ENCODE data around the gene RPL29. TPM values are rescaled to one million over a fixed set of nuclear protein-coding genes. Genes with fewer than 3 reads are reported as not detected.

The RPL29 gene
- total and polyA plus RNA-seq, 2 of the 13 experiments (the other 11 are each of a cell fraction or from before 2014, with no cell fraction given), result 1,348 to 2,263 TPM

DNA sequence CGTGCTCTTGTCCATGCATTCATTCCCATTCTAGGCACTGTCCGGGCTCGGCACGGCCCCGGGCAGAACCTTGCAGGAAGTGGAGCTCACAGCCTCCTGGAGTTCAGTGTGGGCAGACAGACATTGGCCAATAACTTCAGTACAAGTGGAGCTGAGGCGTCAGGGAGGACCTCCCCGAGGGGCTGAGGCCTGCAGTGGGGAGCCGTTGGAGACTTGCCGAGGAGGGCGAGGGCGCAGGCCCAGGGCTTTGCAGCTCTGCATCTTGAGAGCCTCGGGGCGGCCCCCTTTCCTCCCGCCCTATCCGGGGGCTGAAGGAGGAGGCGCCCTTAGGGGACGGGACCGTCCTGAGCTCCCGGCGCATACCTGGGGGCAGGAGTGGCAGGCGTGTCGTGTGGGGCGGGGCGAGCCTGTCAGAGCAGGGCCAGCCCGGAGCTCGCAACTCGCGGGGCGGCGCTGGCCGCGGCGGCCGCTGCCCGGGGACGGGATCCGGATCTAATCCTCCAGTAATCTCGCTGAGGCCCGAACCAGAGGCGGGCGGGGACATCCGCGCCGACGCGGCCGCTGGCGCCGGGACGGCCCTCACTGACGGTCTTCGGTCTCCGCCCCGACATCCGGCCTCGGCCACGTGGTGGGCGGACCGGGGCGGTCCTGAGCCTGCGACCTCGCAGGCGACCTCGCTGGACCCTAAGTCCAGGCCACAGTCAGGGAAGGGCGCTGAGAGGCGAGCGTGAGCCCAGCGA is 12.7 kb downstream of the RPL29 start, which contains the start of gene ACY1 (continued):
- no peak for TF ChIP-seq NFAT5 (CRISPR knock-in tag; IDR thresholded peaks at IDR 0.05)
- peak; percentile 97 for TF ChIP-seq DMAP1 (CRISPR knock-in tag; IDR thresholded peaks at IDR 0.05)
- peak; percentile 98 for TF ChIP-seq ZSCAN21 (CRISPR knock-in tag; IDR thresholded peaks at IDR 0.05; ENCODE audit: borderline replicate concordance)
- no peak for TF ChIP-seq ZNF10 (CRISPR knock-in tag; IDR thresholded peaks at IDR 0.05; ENCODE audit: borderline replicate concordance, low read depth)
- no peak for TF ChIP-seq PREB (CRISPR knock-in tag; IDR thresholded peaks at IDR 0.05)
- TF ChIP-seq ZNF432 (CRISPR knock-in tag; IDR thresholded peaks at IDR 0.05; ENCODE audit: borderline replicate concordance), result no peak
- TF ChIP-seq ZNF639 (CRISPR knock-in tag; conservative IDR thresholded peaks at IDR 0.05), result peak; percentile 94; the same call in 1 of the 2 replicates
- TF ChIP-seq ZHX2 (IDR thresholded peaks at IDR 0.05; ENCODE audit: low read depth), result no peak; the same call in 1 of the 2 replicates
- no peak for TF ChIP-seq ZHX2 (CRISPR knock-in tag; IDR thresholded peaks at IDR 0.05; ENCODE audit: borderline replicate concordance)
- no peak; the same call in 1 of the 2 replicates for TF ChIP-seq ZNF563 (CRISPR knock-in tag; IDR thresholded peaks at IDR 0.05)
- TF ChIP-seq, protein P1, sequence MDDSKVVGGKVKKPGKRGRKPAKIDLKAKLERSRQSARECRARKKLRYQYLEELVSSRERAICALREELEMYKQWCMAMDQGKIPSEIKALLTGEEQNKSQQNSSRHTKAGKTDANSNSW (CRISPR knock-in tag; IDR thresholded peaks at IDR 0.05; ENCODE audit: borderline replicate concordance), result 0 out of 2 replicates have a peak, but pooled peaks have one; percentile 54
- no peak for TF ChIP-seq ZNF468 (CRISPR knock-in tag; IDR thresholded peaks at IDR 0.05)
- TF ChIP-seq RBM39 (IDR thresholded peaks at IDR 0.05; ENCODE audit: low read depth, low read length, poor library complexity, severe bottlenecking), result no peak

All from HepG2 (cell line).